GM06990 (cell line): ENCODE results near the gene ABCA4.
"Not testable (repeated sequence)": the region's sequence is repeated elsewhere in the genome, so short reads cannot be mapped to it uniquely, and the experiment has no call there.

ENCODE experiments used
- DNase-seq: peaks from one replicate; pipeline ENCODE4 v3.0.0-alpha.2; 2011; ENCODE audit not compliant: insufficient read length; ENCODE audit errors: extremely low read depth
- H3K27me3 ChIP-seq: replicated peaks from 2 replicates; pipeline ENCODE4 v1.6.0; 2011; ENCODE audit warnings: low read length; ENCODE audit not compliant: control insufficient read depth, insufficient read depth
- H3K36me3 ChIP-seq: 2 replicates; pipeline ENCODE4 v1.5.1; 2011; ENCODE audit warnings: low read length; ENCODE audit not compliant: control insufficient read depth, insufficient read depth
- H3K4me3 ChIP-seq: replicated peaks from 2 replicates; pipeline ENCODE4 v1.5.1; 2011; ENCODE audit warnings: low read depth, mild to moderate bottlenecking, control low read depth, low read length
- CTCF ChIP-seq: IDR thresholded peaks from 2 replicates; pipeline ENCODE4 v1.5.1; 2011; ENCODE audit warnings: low read length, control low read depth, mild to moderate bottlenecking, inconsistent platforms; ENCODE audit not compliant: insufficient read depth, poor library complexity, severe bottlenecking

Gene ABCA4

GRCh38 chr1:93992954-93993353 lies 128.0 kb downstream of the ABCA4 start:
- Histone ChIP-seq H3K36me3 (no peaks in the 10 kb centered on the region), H3K4me3 (no peak overlapping the region), H3K27me3 (no peaks in the 10 kb centered on the region; the same call in 1 of the 2 replicates)
- DNase-seq: no peak
- TF ChIP-seq CTCF: no peak

GRCh38 chr1:93992190-93992589 lies 128.8 kb downstream of the ABCA4 start:
- H3K36me3 ChIP-seq: no peaks in the 10 kb centered on the region
- no peaks in the 10 kb centered on the region; the same call in 1 of the 2 replicates for H3K27me3 ChIP-seq
- no peak overlapping the region for H3K4me3 ChIP-seq
- no peak for DNase-seq
- TF ChIP-seq CTCF: no peak

- Histone ChIP-seq H3K4me3 (no peak overlapping the region), H3K27me3 (no peaks in the 10 kb centered on the region; the same call in 1 of the 2 replicates), H3K36me3 (no peaks in the 10 kb centered on the region)
- no peak for DNase-seq
- no peak for TF ChIP-seq CTCF
Measured at GRCh38 chr1:93991271-93991670, 129.7 kb downstream of the ABCA4 start.

GRCh38 chr1:93990477-93990876 lies 130.5 kb downstream of the ABCA4 start:
- H3K36me3 ChIP-seq, DNase-seq, H3K4me3 ChIP-seq, H3K27me3 ChIP-seq: not testable (repeated sequence)

GRCh38 chr1:93990010-93990409 lies 130.9 kb downstream of the ABCA4 start:
- Histone ChIP-seq H3K36me3 (no peaks in the 10 kb centered on the region), H3K27me3 (no peaks in the 10 kb centered on the region; the same call in 1 of the 2 replicates), H3K4me3 (no peak overlapping the region)
- no peak for TF ChIP-seq CTCF
- DNase-seq: no peak

- no peaks in the 10 kb centered on the region for H3K36me3 ChIP-seq
Measured at GRCh38 chr1:93989601-93990000, 131.3 kb downstream of the ABCA4 start.

More at GRCh38 chr1:93989601-93990000, 131.3 kb downstream of the ABCA4 start:
- DNase-seq: no peak
- TF ChIP-seq CTCF: no peak
- no peaks in the 10 kb centered on the region; the same call in 1 of the 2 replicates for H3K27me3 ChIP-seq
- no peak overlapping the region for H3K4me3 ChIP-seq
